Peyer's patch (tissue), 4 donors: ENCODE results near the gene CACNA2D1. TPM values are rescaled to one million over a fixed set of nuclear protein-coding genes. Genes with fewer than 3 reads are reported as not detected.

Experiments
- DNase-seq, 3 donors: peaks; one replicate each; pipeline ENCODE4 v3.0.0-alpha.2; 2017 to 2019
- H3K27ac ChIP-seq, 4 donors: fragments of 200-600 bp; sonication (generic); one replicate each; pipeline ENCODE4 v1.5.1; 2016 to 2019
- H3K27me3 ChIP-seq, 2 donors: fragments of 200-600 bp; sonication (generic); one replicate each; pipeline ENCODE4 v1.5.1; 2019
- H3K36me3 ChIP-seq, 3 donors: fragments of 200-600 bp; sonication (generic); one replicate each; pipeline ENCODE4 v1.5.1; 2016 to 2019
- H3K4me1 ChIP-seq, 4 donors: fragments of 200-600 bp; sonication (generic); one replicate each; pipeline ENCODE4 v1.5.1; 2016 to 2019
- H3K4me3 ChIP-seq, 4 donors: fragments of 200-600 bp; sonication (generic); 1 replicate in 3 of 4; 2 replicates in 1 of 4; pipeline ENCODE4 v1.5.1; 2016 to 2019; ENCODE audit warnings: mild to moderate bottlenecking in 1 of 4
- H3K9me3 ChIP-seq, 4 donors: fragments of 200-600 bp; sonication (generic); one replicate each; pipeline ENCODE4 v1.5.1; 2016 to 2019; ENCODE audit warnings: mild to moderate bottlenecking in 1 of 4
- POLR2A ChIP-seq, 2 donors: fragments of 450-650 bp; IDR thresholded peaks; one replicate each; pipeline ENCODE4 v1.5.1; 2017; ENCODE audit warnings: antibody characterized with exemption in 2 of 2, mild to moderate bottlenecking in 2 of 2, moderate library complexity in 2 of 2
- total RNA-seq, 4 donors: library from RNA; depleted of rRNA; stranded (reverse); fragments of >200 nt; gene quantifications; one replicate each; pipeline ENCODE4 v1.1.0, GENCODE V29; 2016
- TF ChIP-seq, protein P1 (sequence below), 6 experiments: fragments of 450-650 bp in 4 of 6; fragments of 200-600 bp in 2 of 6; sonication (generic) in 1 of 6; IDR thresholded peaks; one replicate each; pipeline ENCODE4 v1.5.1; 2017 to 2019; ENCODE audit warnings: antibody characterized with exemption in 6 of 6, mild to moderate bottlenecking in 3 of 6, moderate library complexity in 1 of 6

Gene CACNA2D1
- total RNA-seq, 4 donors from 2014 or later: 5.5 to 85.0 (median 11.5) TPM

DNA sequence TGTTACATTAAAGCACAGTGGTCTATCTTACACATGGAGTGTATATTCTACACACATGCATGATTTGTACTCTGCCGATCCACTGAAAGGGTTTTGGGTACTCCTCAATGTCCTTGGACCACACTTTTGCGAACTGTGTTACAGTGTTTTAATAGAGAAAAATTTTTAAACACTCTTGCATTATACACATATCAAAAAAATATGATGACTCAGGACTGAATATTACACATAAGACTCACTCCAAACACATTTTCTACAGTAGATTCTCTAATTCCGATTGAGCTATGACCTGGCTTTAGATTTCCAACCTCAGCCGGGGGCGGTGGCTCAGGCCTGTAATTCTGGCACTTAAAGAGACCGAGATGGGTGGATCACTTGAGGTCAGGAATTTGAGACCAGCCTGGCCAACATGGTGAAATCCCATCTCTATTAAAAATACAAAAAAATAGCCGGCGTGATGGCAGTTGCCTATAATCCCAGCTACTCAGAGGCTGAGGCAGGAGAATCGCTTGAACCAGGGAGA lies 222.4 kb downstream of the CACNA2D1 start:
- DNase-seq: no peak
- no peaks in the 10 kb centered on the region for H3K9me3 ChIP-seq
- no peaks in the 10 kb centered on the region for H3K27me3 ChIP-seq
- no peak overlapping the region for H3K4me3 ChIP-seq
- no peaks in the 10 kb centered on the region for H3K4me1 ChIP-seq
- H3K36me3 ChIP-seq: no peaks in the 10 kb centered on the region
- TF ChIP-seq, protein P1, sequence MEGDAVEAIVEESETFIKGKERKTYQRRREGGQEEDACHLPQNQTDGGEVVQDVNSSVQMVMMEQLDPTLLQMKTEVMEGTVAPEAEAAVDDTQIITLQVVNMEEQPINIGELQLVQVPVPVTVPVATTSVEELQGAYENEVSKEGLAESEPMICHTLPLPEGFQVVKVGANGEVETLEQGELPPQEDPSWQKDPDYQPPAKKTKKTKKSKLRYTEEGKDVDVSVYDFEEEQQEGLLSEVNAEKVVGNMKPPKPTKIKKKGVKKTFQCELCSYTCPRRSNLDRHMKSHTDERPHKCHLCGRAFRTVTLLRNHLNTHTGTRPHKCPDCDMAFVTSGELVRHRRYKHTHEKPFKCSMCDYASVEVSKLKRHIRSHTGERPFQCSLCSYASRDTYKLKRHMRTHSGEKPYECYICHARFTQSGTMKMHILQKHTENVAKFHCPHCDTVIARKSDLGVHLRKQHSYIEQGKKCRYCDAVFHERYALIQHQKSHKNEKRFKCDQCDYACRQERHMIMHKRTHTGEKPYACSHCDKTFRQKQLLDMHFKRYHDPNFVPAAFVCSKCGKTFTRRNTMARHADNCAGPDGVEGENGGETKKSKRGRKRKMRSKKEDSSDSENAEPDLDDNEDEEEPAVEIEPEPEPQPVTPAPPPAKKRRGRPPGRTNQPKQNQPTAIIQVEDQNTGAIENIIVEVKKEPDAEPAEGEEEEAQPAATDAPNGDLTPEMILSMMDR (IDR thresholded peaks at IDR 0.05): no peak
- no peak for TF ChIP-seq POLR2A (IDR thresholded peaks at IDR 0.05)
- H3K27ac ChIP-seq: no peak overlapping the region

DNA sequence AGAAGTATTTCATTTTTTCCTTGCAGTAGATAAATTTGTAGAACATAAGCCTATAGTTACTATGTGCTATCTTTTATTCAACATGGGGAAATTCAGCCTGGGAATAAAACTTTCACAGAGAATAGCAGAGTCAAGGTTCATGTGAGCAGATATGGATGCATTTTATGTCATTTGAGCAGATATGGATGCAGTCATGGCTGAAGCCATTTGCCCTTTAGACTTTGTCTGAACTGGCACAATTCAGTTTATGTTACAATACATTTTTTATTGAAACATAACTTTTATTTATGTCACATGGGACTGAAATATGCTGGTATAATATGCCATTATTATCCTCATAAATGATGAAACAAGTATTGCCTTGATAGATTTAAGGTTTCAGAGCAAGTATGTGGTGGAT lies 231.1 kb downstream of the CACNA2D1 start:
- Histone ChIP-seq H3K27me3 (no peaks in the 10 kb centered on the region), H3K36me3 (no peaks in the 10 kb centered on the region), H3K9me3 (no peaks in the 10 kb centered on the region), H3K4me1 (no peaks in the 10 kb centered on the region), H3K4me3 (no peak overlapping the region), H3K27ac (no peak overlapping the region)
- TF ChIP-seq, protein P1 (IDR thresholded peaks at IDR 0.05): no peak
- no peak for TF ChIP-seq POLR2A (IDR thresholded peaks at IDR 0.05)
- DNase-seq: no peak

DNA sequence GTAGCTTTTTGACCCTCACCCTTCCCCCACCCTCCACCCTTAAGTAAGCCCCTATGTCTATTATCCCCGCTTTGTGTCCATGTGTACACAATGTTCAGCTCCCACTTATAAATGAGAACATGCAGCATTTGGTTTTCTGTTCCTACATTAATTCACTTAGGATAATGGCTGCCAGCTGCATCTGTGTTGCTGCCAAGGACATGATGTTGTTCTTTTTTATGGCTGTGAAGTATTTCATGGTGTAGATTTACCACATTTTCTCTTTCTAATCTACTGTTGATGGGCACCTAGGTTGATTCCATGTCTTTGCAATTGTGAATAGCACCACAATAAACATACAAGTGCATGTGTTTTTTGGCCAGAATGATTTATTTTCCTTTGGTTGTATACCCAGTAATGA lies 232.2 kb downstream of the CACNA2D1 start:
- Histone ChIP-seq H3K27ac (no peak overlapping the region), H3K9me3 (no peaks in the 10 kb centered on the region), H3K4me3 (no peak overlapping the region), H3K27me3 (no peaks in the 10 kb centered on the region), H3K4me1 (no peaks in the 10 kb centered on the region), H3K36me3 (no peaks in the 10 kb centered on the region)
- no peak for DNase-seq
- TF ChIP-seq, protein P1 (IDR thresholded peaks at IDR 0.05): no peak
- TF ChIP-seq POLR2A (IDR thresholded peaks at IDR 0.05): no peak

DNA sequence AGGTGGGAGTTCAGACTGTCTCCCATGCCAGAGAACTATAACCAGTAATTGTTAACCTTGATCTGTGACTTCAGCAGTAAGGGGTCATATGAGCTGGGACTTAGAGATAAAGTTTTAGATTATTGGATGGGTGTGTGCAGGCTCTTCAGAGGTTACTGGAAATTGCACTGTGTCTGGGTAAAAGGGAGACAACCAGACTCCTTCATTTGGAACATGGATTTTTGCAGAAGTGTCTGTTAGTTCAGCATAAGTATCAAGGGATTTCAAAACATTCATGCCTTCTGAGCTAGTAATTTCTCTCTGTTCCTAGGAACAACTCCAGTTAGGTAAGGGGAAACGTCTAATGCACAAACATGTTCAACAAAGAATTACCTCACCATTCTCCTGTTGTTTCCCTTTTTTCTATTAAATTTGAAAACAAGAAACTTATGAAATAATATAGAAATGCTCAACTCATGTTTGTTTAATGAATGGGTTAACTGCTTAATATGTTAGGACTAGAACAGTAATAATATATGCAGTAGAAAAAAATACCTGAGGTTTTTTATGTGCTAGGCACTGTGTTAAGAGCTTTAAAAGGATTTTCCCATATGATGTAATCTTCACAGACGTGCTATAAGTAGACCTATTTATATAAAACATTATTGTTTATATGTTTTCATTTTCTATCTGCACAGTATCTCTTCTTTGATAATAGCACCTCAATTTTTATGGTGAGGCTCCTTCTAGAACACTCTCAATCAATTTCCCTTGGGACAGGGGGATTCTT lies 233.0 kb downstream of the CACNA2D1 start:
- Histone ChIP-seq H3K4me1 (no peaks in the 10 kb centered on the region), H3K36me3 (no peaks in the 10 kb centered on the region), H3K27ac (no peak overlapping the region), H3K27me3 (no peaks in the 10 kb centered on the region), H3K9me3 (no peaks in the 10 kb centered on the region), H3K4me3 (no peak overlapping the region)
- no peak for DNase-seq
- no peak for TF ChIP-seq POLR2A (IDR thresholded peaks at IDR 0.05)
- TF ChIP-seq, protein P1 (IDR thresholded peaks at IDR 0.05): no peak

DNA sequence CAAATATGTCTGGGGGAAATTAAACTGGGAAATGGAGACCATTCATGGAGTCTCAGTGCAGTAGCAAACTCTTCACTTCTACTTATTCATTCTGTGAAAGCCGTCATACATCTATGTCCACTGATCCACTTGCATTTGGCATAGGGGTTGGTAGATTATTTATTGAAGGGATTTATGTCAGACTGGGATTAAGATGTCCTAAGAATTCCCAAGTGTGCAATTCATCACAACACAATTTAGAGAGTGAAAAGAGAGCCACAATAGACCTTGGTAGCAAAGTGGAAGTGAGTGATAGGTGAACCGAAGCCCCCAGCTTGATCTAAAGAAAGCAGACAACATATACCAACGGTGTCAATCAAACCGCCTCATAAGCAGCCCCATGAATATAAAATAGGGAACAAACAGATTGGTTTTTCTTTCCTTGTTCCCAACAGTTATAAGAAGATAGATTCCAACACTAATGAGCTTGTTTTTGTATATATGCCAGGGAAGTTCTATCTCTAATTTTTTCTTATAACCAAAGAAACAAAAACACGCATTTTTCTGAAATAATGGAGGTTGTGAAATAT lies 234.3 kb downstream of the CACNA2D1 start:
- H3K27me3 ChIP-seq: no peaks in the 10 kb centered on the region
- no peak overlapping the region for H3K4me3 ChIP-seq
- DNase-seq: no peak

More for the DNA sequence above, 234.3 kb downstream of the CACNA2D1 start:
- H3K9me3 ChIP-seq: no peaks in the 10 kb centered on the region
- H3K4me1 ChIP-seq: no peaks in the 10 kb centered on the region
- TF ChIP-seq, protein P1 (IDR thresholded peaks at IDR 0.05): no peak
- no peak for TF ChIP-seq POLR2A (IDR thresholded peaks at IDR 0.05)
- no peak overlapping the region for H3K27ac ChIP-seq
- no peaks in the 10 kb centered on the region for H3K36me3 ChIP-seq
